Ishikawa (cell line): ENCODE data around the gene HMGXB4.

ENCODE experiments used
- CEBPB ChIP-seq: IDR thresholded peaks from 2 replicates; pipeline ENCODE4 v1.6.1; 2012
- CREB1 ChIP-seq: IDR thresholded peaks from 2 replicates; pipeline ENCODE4 v1.6.1; 2012; ENCODE audit warnings: low read depth
- EGR1 ChIP-seq: IDR thresholded peaks from 2 replicates; pipeline ENCODE4 v1.6.1; 2012
- EP300 ChIP-seq: IDR thresholded peaks from 2 replicates; pipeline ENCODE4 v1.6.1; 2012; ENCODE audit warnings: borderline replicate concordance
- FOXM1 ChIP-seq: IDR thresholded peaks from 2 replicates; pipeline ENCODE4 v1.6.1; 2012; ENCODE audit warnings: low read depth, borderline replicate concordance
- NFIC ChIP-seq: IDR thresholded peaks from 2 replicates; pipeline ENCODE4 v1.6.1; 2012
- RAD21 ChIP-seq: IDR thresholded peaks from 2 replicates; pipeline ENCODE4 v1.6.1; 2012; ENCODE audit warnings: low read depth
- REST ChIP-seq: IDR thresholded peaks from 2 replicates; pipeline ENCODE4 v1.6.1; 2012; ENCODE audit warnings: low read depth, mild to moderate bottlenecking
- TAF1 ChIP-seq: IDR thresholded peaks from 2 replicates; pipeline ENCODE4 v1.6.1; 2012; ENCODE audit warnings: low read depth, mild to moderate bottlenecking
- TCF12 ChIP-seq: IDR thresholded peaks from 2 replicates; pipeline ENCODE4 v1.6.1; 2012; ENCODE audit warnings: low read depth
- TEAD4 ChIP-seq: IDR thresholded peaks from 2 replicates; pipeline ENCODE4 v1.6.1; 2012
- YY1 ChIP-seq: IDR thresholded peaks from 2 replicates; pipeline ENCODE4 v1.6.1; 2012; ENCODE audit warnings: low read depth
- ZBTB7A ChIP-seq: IDR thresholded peaks from 2 replicates; pipeline ENCODE4 v1.6.1; 2012; ENCODE audit warnings: low read depth
- TF ChIP-seq, protein P1 (sequence below): IDR thresholded peaks from 2 replicates; pipeline ENCODE4 v1.6.1; 2012
- TF ChIP-seq, protein P2 (sequence below): IDR thresholded peaks from 2 replicates; pipeline ENCODE4 v1.6.1; 2012

The HMGXB4 gene

DNA sequence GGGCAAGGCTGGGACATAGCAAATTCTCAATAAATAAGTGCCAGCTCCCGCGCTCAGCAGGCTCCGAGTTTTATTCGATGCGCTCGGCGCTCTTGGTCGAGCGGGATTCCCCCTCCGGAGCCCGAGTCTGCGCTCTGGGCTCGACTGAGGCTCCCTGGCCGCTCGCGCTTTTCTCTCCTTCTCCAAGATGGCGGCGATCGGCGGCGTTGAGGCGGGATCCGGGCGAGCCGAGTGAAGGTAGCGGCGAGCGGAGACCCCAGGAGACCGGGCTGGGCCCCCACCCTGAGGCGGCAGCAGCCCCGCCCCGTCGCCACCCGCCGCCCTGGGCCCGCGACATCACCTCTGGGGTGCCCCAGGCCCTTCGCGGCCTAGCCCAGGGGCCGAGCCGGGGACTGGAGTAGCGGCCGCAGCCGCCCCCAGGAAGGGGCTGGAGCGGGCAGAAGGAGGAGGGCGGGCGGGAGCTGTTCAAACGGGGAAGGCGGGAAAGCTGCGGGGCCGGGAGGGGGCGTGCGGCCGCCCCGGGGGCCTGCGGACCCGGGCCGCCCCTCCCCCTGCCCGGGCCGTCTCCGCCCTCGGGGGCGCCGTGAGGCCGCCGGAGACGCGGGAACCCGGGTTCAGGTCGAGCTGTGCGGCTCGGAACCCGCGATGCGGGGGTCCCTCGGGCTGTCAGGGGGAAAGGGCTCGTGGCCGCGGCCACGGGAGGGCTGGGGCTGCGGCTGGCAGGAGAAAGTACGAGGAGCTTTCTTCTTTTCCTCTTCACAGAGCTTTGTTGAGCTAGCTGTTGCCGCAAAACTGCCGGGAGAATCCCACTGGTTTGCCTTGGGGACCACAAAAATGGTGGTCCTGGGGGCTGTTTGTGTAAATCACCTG lies at the start of gene HMGXB4:
HMGXB4 (plus strand) TSS at position 173 of the 870 bp plus-strand sequence. CDS start 4,898 bp downstream, outside the sequence.
- no peak for TF ChIP-seq EGR1
- TF ChIP-seq, protein P1, sequence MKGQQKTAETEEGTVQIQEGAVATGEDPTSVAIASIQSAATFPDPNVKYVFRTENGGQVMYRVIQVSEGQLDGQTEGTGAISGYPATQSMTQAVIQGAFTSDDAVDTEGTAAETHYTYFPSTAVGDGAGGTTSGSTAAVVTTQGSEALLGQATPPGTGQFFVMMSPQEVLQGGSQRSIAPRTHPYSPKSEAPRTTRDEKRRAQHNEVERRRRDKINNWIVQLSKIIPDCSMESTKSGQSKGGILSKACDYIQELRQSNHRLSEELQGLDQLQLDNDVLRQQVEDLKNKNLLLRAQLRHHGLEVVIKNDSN, result no peak
- TF ChIP-seq, protein P2, sequence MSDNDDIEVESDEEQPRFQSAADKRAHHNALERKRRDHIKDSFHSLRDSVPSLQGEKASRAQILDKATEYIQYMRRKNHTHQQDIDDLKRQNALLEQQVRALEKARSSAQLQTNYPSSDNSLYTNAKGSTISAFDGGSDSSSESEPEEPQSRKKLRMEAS, result peak; percentile 60
- TF ChIP-seq YY1, result peak; percentile 97
- peak; percentile 61 for TF ChIP-seq TEAD4
- no peak for TF ChIP-seq REST
- TF ChIP-seq TAF1, result peak; percentile 97
- no peak for TF ChIP-seq RAD21
- TF ChIP-seq EP300, result no peak; the same call in 1 of the 2 replicates
- no peak for TF ChIP-seq FOXM1
- TF ChIP-seq CREB1, result no peak
- TF ChIP-seq TCF12, result no peak; the same call in 1 of the 2 replicates
- TF ChIP-seq NFIC, result no peak; the same call in 1 of the 2 replicates
- TF ChIP-seq ZBTB7A, result peak; percentile 16; the same call in 1 of the 2 replicates
- TF ChIP-seq CEBPB, result no peak

GRCh38 chr22:35208003-35208402 lies 49.3 kb upstream of the HMGXB4 start:
- TF ChIP-seq, protein P2, result no peak

- no peak for TF ChIP-seq TEAD4
Measured at GRCh38 chr22:35209203-35209602, 48.1 kb upstream of the HMGXB4 start.

DNA sequence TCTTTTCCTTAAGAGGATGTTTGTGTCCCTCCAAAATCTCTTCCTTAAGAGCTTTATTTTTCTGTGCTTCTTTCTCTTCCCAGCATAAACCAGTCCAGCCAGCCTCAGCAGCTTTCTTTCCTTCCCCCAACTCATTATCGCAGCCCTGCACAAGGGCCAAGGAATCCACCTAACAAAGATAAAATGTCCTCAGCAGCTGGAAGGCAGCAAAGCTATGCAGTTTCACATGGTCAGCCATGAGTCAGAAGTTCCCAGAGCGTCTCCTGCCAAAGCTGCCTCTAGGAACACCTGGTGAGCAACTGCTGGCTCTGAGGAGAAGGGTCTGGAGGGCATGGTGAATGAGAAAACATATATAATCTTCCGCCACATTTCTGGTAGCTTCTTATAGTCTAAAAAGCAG lies 45.3 kb upstream of the HMGXB4 start:
- TF ChIP-seq, protein P2, result no peak
- TF ChIP-seq ZBTB7A, result no peak
- no peak for TF ChIP-seq FOXM1
- TF ChIP-seq TAF1, result no peak
- no peak for TF ChIP-seq NFIC
- TF ChIP-seq, protein P1, result no peak
- no peak for TF ChIP-seq EGR1
- no peak for TF ChIP-seq CEBPB
- no peak for TF ChIP-seq REST
- no peak for TF ChIP-seq TCF12

- TF ChIP-seq TAF1 (no peak), TEAD4 (no peak), EP300 (no peak), YY1 (no peak), NFIC (no peak), CREB1 (no peak), FOXM1 (no peak), EGR1 (no peak)
- TF ChIP-seq, protein P1, result no peak
Measured at GRCh38 chr22:35212996-35213395, 44.3 kb upstream of the HMGXB4 start.

- no peak for TF ChIP-seq YY1
- TF ChIP-seq EGR1, result no peak
- no peak for TF ChIP-seq TAF1
- no peak for TF ChIP-seq ZBTB7A
- TF ChIP-seq EP300, result no peak
- TF ChIP-seq REST, result no peak
- TF ChIP-seq, protein P2, result no peak
- TF ChIP-seq NFIC, result no peak
- TF ChIP-seq TEAD4, result no peak
Measured at GRCh38 chr22:35214968-35215367, 42.3 kb upstream of the HMGXB4 start.
